ENCODE measurements around the gene KIAA0232.

GRCh38 chr4:6875431-6875831 lies 92.9 kb downstream of the KIAA0232 start:
- TF ChIP-seq CTCF (IDR thresholded peaks at IDR 0.05) (no peak), POLR2A (IDR thresholded peaks at IDR 0.05) (no peak)

Data from suprapubic skin (tissue), 3 donors.